ENCODE data around the gene SLC24A3. TPM values are rescaled to one million over a fixed set of nuclear protein-coding genes. Genes with fewer than 3 reads are reported as not detected.

SLC24A3 gene
- total and polyA plus RNA-seq, 2 experiments from 2014 or later: 0.48 to 1.7 TPM

DNA sequence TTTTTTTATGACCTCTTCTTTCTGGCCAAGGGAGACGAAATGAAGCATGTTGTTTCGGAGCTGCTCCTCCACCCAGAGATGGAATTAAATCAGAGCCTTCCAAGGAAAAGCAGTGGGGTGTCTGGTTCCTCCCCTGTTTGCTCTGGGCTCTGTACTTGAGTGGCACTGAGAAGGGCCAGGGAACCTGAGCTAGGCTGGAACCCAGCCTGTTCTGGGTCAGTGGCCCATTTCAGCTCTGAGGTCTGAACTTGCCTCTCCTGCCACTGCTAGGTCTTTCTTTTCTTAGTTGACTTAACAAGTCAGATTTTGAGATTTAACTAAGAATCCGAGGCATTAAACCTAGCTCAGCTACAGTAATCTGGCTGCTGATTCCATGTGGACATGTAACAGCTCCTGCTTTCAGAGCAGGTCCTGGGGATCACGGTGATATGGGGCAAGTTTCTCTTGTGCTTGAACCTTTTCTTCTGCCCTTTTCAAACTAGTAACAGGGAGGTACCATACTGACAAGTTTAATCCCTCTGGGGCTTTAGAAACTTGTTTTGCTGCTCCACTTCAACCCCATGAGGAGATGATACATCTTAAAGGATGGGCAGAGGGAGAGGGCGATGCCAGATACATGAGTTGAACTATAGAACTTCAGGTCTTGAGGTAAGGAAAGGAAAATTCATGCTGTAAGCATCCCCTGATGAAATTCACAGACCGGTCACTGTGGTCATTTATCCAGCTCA lies 101.1 kb downstream of the SLC24A3 start:
- no peaks in the 10 kb centered on the region for H3K4me1 ChIP-seq (ENCODE audit: insufficient read depth)
- no peak for DNase-seq (ENCODE audit: low spot score)
- H3K79me2 ChIP-seq: no peaks in the 10 kb centered on the region
- no peaks in the 10 kb centered on the region for H4K20me1 ChIP-seq (ENCODE audit: insufficient read depth, poor library complexity, severe bottlenecking)
- H3K9me3 ChIP-seq (ENCODE audit: low read depth): no peaks in the 10 kb centered on the region
- no peak overlapping the region for H3K4me2 ChIP-seq
- H2AFZ ChIP-seq: no peak overlapping the region
- WGBS (ENCODE audit: low lambda C conversion rate, missing lambda C conversion rate): 79% methylated on average over 6 of the region's 6 CpGs
- TF ChIP-seq EZH2phosphoT487 (IDR thresholded peaks at IDR 0.05; ENCODE audit: low read depth, severe bottlenecking, unreplicated experiment) (no peak), EZH2 (IDR thresholded peaks at IDR 0.05; ENCODE audit: borderline replicate concordance) (no peak)
- TF ChIP-seq, protein P1, sequence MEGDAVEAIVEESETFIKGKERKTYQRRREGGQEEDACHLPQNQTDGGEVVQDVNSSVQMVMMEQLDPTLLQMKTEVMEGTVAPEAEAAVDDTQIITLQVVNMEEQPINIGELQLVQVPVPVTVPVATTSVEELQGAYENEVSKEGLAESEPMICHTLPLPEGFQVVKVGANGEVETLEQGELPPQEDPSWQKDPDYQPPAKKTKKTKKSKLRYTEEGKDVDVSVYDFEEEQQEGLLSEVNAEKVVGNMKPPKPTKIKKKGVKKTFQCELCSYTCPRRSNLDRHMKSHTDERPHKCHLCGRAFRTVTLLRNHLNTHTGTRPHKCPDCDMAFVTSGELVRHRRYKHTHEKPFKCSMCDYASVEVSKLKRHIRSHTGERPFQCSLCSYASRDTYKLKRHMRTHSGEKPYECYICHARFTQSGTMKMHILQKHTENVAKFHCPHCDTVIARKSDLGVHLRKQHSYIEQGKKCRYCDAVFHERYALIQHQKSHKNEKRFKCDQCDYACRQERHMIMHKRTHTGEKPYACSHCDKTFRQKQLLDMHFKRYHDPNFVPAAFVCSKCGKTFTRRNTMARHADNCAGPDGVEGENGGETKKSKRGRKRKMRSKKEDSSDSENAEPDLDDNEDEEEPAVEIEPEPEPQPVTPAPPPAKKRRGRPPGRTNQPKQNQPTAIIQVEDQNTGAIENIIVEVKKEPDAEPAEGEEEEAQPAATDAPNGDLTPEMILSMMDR (IDR thresholded peaks at IDR 0.05; ENCODE audit: poor library complexity): no peak
- H3K27ac ChIP-seq: no peak overlapping the region
- no peaks in the 10 kb centered on the region for H3K27me3 ChIP-seq
- H3K4me3 ChIP-seq: no peak overlapping the region
- no peaks in the 10 kb centered on the region for H3K36me3 ChIP-seq (replicated peaks; ENCODE audit: insufficient read depth, low read depth)
- no peaks in the 10 kb centered on the region for H3K9me2 ChIP-seq (replicated peaks; ENCODE audit: insufficient read depth)

DNA sequence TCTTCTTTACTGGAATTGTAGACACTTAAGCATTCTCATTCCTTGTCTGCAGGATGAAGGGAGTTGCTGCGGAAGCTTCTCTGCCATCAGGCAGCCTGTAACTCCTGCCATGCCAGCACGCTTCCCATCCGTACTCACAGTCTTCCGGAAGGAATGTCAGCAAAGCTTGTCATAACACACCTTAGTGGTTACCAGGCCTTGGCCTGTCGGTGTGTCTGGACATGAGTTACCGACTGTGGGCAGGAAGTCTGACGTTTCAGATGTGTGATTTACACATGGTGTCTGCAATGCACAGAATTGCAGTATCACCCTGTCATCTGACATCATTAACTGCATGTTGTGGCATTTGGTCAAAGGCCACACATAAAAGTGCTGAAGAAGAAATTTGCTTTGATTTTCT lies 102.2 kb downstream of the SLC24A3 start:
- Histone ChIP-seq H3K4me3 (no peak overlapping the region), H3K79me2 (no peaks in the 10 kb centered on the region), H4K20me1 (ENCODE audit: insufficient read depth, poor library complexity, severe bottlenecking) (no peaks in the 10 kb centered on the region), H2AFZ (no peak overlapping the region), H3K36me3 (replicated peaks; ENCODE audit: insufficient read depth, low read depth) (no peaks in the 10 kb centered on the region), H3K4me2 (no peak overlapping the region), H3K9me2 (replicated peaks; ENCODE audit: insufficient read depth) (no peaks in the 10 kb centered on the region), H3K4me1 (ENCODE audit: insufficient read depth) (no peaks in the 10 kb centered on the region), H3K27me3 (no peaks in the 10 kb centered on the region), H3K9me3 (ENCODE audit: low read depth) (no peaks in the 10 kb centered on the region), H3K27ac (no peak overlapping the region)
- no peak for DNase-seq (ENCODE audit: low spot score)
- no peak for TF ChIP-seq EZH2phosphoT487 (IDR thresholded peaks at IDR 0.05; ENCODE audit: low read depth, severe bottlenecking, unreplicated experiment)
- TF ChIP-seq, protein P1 (IDR thresholded peaks at IDR 0.05; ENCODE audit: poor library complexity): no peak
- no peak for TF ChIP-seq EZH2 (IDR thresholded peaks at IDR 0.05; ENCODE audit: borderline replicate concordance)
- 48% methylated on average over 7 of the region's 7 CpGs for WGBS (ENCODE audit: low lambda C conversion rate, missing lambda C conversion rate)

DNA sequence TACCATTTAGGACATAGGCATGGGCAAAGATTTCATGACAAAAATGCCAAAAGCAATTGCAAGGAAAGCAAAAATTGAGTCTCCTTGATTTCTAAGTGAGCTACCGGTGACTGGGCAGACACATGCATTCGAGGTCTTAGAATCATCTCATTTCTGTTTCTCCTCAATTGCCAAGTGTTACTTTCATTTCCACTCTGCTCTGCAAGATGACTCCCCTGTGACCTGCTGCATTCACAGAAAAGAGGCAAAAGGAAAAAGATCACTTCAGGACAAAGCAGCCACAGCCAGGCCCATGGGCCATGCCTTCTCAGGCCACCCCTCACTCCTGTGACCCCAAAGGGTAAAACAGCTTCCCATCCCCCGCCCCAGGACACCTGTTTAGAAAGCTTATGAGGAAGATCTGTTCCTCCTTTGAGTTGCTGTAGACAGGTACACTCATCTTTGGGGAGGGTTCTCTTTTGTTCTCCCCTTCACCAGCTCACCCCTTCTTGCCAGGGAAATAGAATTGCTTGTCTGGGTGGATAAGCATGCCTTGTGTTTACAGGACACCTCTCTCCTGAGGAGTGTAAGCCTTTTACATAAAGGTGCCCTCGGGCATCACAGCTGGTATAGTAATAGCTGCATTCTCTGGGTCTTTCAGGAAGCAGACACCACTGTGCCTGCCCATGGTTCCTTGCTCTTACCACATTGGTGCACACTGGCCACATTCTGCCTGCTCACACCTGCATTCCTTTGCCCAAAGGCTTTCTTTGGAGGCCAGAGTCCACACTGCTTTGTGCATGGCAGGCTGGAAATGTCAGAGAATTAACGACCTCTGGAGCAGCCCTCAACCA lies 105.0 kb downstream of the SLC24A3 start:
- H3K27ac ChIP-seq: no peak overlapping the region
- no peak overlapping the region for H3K4me2 ChIP-seq
- no peaks in the 10 kb centered on the region for H4K20me1 ChIP-seq (ENCODE audit: insufficient read depth, poor library complexity, severe bottlenecking)
- H3K9me3 ChIP-seq (ENCODE audit: low read depth): no peaks in the 10 kb centered on the region
- no peak overlapping the region for H2AFZ ChIP-seq
- H3K4me3 ChIP-seq: no peak overlapping the region
- H3K4me1 ChIP-seq (ENCODE audit: insufficient read depth): no peaks in the 10 kb centered on the region
- no peaks in the 10 kb centered on the region for H3K9me2 ChIP-seq (replicated peaks; ENCODE audit: insufficient read depth)
- H3K79me2 ChIP-seq: no peaks in the 10 kb centered on the region
- H3K27me3 ChIP-seq: no peaks in the 10 kb centered on the region
- DNase-seq (ENCODE audit: low spot score): no peak
- WGBS (ENCODE audit: low lambda C conversion rate, missing lambda C conversion rate): 75% methylated on average over 5 of the region's 5 CpGs
- TF ChIP-seq EZH2phosphoT487 (IDR thresholded peaks at IDR 0.05; ENCODE audit: low read depth, severe bottlenecking, unreplicated experiment) (no peak), EZH2 (IDR thresholded peaks at IDR 0.05; ENCODE audit: borderline replicate concordance) (no peak)
- TF ChIP-seq, protein P1 (IDR thresholded peaks at IDR 0.05; ENCODE audit: poor library complexity): no peak
- H3K36me3 ChIP-seq (replicated peaks; ENCODE audit: insufficient read depth, low read depth): no peaks in the 10 kb centered on the region
